BLaER1 (cell line): ENCODE results near the gene AEBP1.

Experiments used
- H3K27ac ChIP-seq: shearing (Covaris generic); formaldehyde crosslinking; 2 replicates; pipeline ENCODE4 v1.8.1; 2022
- H3K27me3 ChIP-seq: shearing (Covaris generic); formaldehyde crosslinking; 2 replicates; pipeline ENCODE4 v1.8.1; 2022
- H3K36me3 ChIP-seq: shearing (Covaris generic); formaldehyde crosslinking; 2 replicates; pipeline ENCODE4 v1.8.1; 2022
- H3K4me1 ChIP-seq: shearing (Covaris generic); formaldehyde crosslinking; 2 replicates; pipeline ENCODE4 v1.8.1; 2022
- H3K4me2 ChIP-seq: shearing (Covaris generic); formaldehyde crosslinking; 2 replicates; pipeline ENCODE4 v1.8.1; 2022
- H3K4me3 ChIP-seq: shearing (Covaris generic); formaldehyde crosslinking; 2 replicates; pipeline ENCODE4 v1.8.1; 2022
- H3K9ac ChIP-seq: shearing (Covaris generic); formaldehyde crosslinking; 2 replicates; pipeline ENCODE4 v1.8.1; 2022
- H3K9me3 ChIP-seq: shearing (Covaris generic); formaldehyde crosslinking; 2 replicates; pipeline ENCODE4 v1.8.1; 2022
- H4K20me1 ChIP-seq: shearing (Covaris generic); formaldehyde crosslinking; 2 replicates; pipeline ENCODE4 v1.8.1; 2022
- Cebpa-rat ChIP-seq: shearing (Covaris generic); IDR thresholded peaks from 2 replicates; pipeline ENCODE4 v1.8.1; 2022

The AEBP1 gene

GRCh38 chr7:44144968-44145478 is 40.9 kb downstream of the AEBP1 start:
- H3K4me3 ChIP-seq: 0 out of 2 replicates have a peak overlapping the region, but pooled peaks have one; percentile 62
- peak overlapping the region; percentile 89 for H3K4me2 ChIP-seq
- H3K27me3 ChIP-seq: peaks cover 10% of the 10 kb centered on the region; the same call in 1 of the 2 replicates
- H4K20me1 ChIP-seq: no peaks in the 10 kb centered on the region
- no peak for TF ChIP-seq Cebpa-rat
- no peak overlapping the region for H3K27ac ChIP-seq
- H3K9ac ChIP-seq: no peak overlapping the region
- peaks cover 22% of the 10 kb centered on the region for H3K4me1 ChIP-seq
- no peaks in the 10 kb centered on the region for H3K36me3 ChIP-seq
- H3K9me3 ChIP-seq: no peaks in the 10 kb centered on the region

GRCh38 chr7:44145479-44145968 is 41.4 kb downstream of the AEBP1 start:
- Histone ChIP-seq H3K4me1 (peaks cover 22% of the 10 kb centered on the region), H3K36me3 (no peaks in the 10 kb centered on the region), H3K27me3 (peaks cover 10% of the 10 kb centered on the region; the same call in 1 of the 2 replicates), H3K4me2 (peak overlapping the region; percentile 89), H3K27ac (no peak overlapping the region), H4K20me1 (no peaks in the 10 kb centered on the region), H3K4me3 (peak overlapping the region; percentile 62), H3K9me3 (no peaks in the 10 kb centered on the region), H3K9ac (no peak overlapping the region; the same call in 1 of the 2 replicates)
- TF ChIP-seq Cebpa-rat: no peak

- Histone ChIP-seq H4K20me1 (no peaks in the 10 kb centered on the region), H3K4me2 (peak overlapping the region; percentile 89), H3K9me3 (no peaks in the 10 kb centered on the region), H3K27me3 (peaks cover 10% of the 10 kb centered on the region; the same call in 1 of the 2 replicates), H3K36me3 (no peaks in the 10 kb centered on the region), H3K27ac (no peak overlapping the region), H3K9ac (no peak overlapping the region; the same call in 1 of the 2 replicates), H3K4me3 (peak overlapping the region; percentile 62), H3K4me1 (peaks cover 17% of the 10 kb centered on the region)
- no peak for TF ChIP-seq Cebpa-rat
These were observed 42.1 kb downstream of the AEBP1 start for GRCh38 chr7:44145969-44146911.

GRCh38 chr7:44147026-44147991 is 43.2 kb downstream of the AEBP1 start:
- H3K4me2 ChIP-seq: no peak overlapping the region
- no peak overlapping the region for H3K27ac ChIP-seq
- H3K4me3 ChIP-seq: no peak overlapping the region
- H3K9ac ChIP-seq: no peak overlapping the region
- H3K9me3 ChIP-seq: no peaks in the 10 kb centered on the region
- TF ChIP-seq Cebpa-rat: no peak
- H3K4me1 ChIP-seq: peaks cover 11% of the 10 kb centered on the region
- no peaks in the 10 kb centered on the region for H4K20me1 ChIP-seq
- H3K36me3 ChIP-seq: no peaks in the 10 kb centered on the region
- peaks cover 10% of the 10 kb centered on the region; the same call in 1 of the 2 replicates for H3K27me3 ChIP-seq

GRCh38 chr7:44148166-44148565 is 44.0 kb downstream of the AEBP1 start:
- H3K27me3 ChIP-seq: peaks cover 10% of the 10 kb centered on the region; the same call in 1 of the 2 replicates
- TF ChIP-seq Cebpa-rat: no peak
- no peak overlapping the region for H3K4me3 ChIP-seq
- no peaks in the 10 kb centered on the region for H3K36me3 ChIP-seq
- H3K9ac ChIP-seq: no peak overlapping the region
- H3K9me3 ChIP-seq: no peaks in the 10 kb centered on the region
- H3K4me2 ChIP-seq: no peak overlapping the region
- H4K20me1 ChIP-seq: no peaks in the 10 kb centered on the region
- H3K27ac ChIP-seq: no peak overlapping the region
- peaks cover 11% of the 10 kb centered on the region for H3K4me1 ChIP-seq

GRCh38 chr7:44148961-44149536 is 44.9 kb downstream of the AEBP1 start:
- H3K4me3 ChIP-seq: no peak overlapping the region
- no peaks in the 10 kb centered on the region for H4K20me1 ChIP-seq
- no peak overlapping the region for H3K27ac ChIP-seq
- H3K9ac ChIP-seq: no peak overlapping the region
- no peaks in the 10 kb centered on the region for H3K9me3 ChIP-seq
- no peak for TF ChIP-seq Cebpa-rat
- peaks cover 10% of the 10 kb centered on the region; the same call in 1 of the 2 replicates for H3K27me3 ChIP-seq
- H3K36me3 ChIP-seq: no peaks in the 10 kb centered on the region
- peaks cover 11% of the 10 kb centered on the region for H3K4me1 ChIP-seq
- H3K4me2 ChIP-seq: no peak overlapping the region

GRCh38 chr7:44149571-44150465 is 45.7 kb downstream of the AEBP1 start:
- H3K9ac ChIP-seq: no peak overlapping the region
- H3K27ac ChIP-seq: no peak overlapping the region
- H3K4me1 ChIP-seq: peaks cover 11% of the 10 kb centered on the region
- H3K4me3 ChIP-seq: no peak overlapping the region
- peaks cover 6% of the 10 kb centered on the region; the same call in 1 of the 2 replicates for H3K27me3 ChIP-seq
- H3K4me2 ChIP-seq: no peak overlapping the region
- no peaks in the 10 kb centered on the region for H4K20me1 ChIP-seq
- H3K9me3 ChIP-seq: no peaks in the 10 kb centered on the region
- H3K36me3 ChIP-seq: no peaks in the 10 kb centered on the region
- no peak for TF ChIP-seq Cebpa-rat

GRCh38 chr7:44150466-44150832 is 46.3 kb downstream of the AEBP1 start:
- Histone ChIP-seq H3K4me1 (peaks cover 5% of the 10 kb centered on the region), H3K27ac (no peak overlapping the region), H3K36me3 (no peaks in the 10 kb centered on the region), H3K9ac (no peak overlapping the region), H3K9me3 (no peaks in the 10 kb centered on the region), H3K4me3 (no peak overlapping the region), H4K20me1 (no peaks in the 10 kb centered on the region), H3K4me2 (no peak overlapping the region), H3K27me3 (peaks cover 3% of the 10 kb centered on the region; the same call in 1 of the 2 replicates)
- TF ChIP-seq Cebpa-rat: no peak
